ENCODE data around the gene SYTL1. TPM values are rescaled to one million over a fixed set of nuclear protein-coding genes. Genes with fewer than 3 reads are reported as not detected.

Gene SYTL1
- total and polyA plus RNA-seq, 9 of the 15 experiments (the other 6 are each of a cell fraction or from before 2014, with no cell fraction given) = 0.04 to 9.3 (median 1.7) TPM

GRCh38 chr1:27296773-27297291 lies 45.0 kb upstream of the SYTL1 start (continued):
- TF ChIP-seq, protein P1, sequence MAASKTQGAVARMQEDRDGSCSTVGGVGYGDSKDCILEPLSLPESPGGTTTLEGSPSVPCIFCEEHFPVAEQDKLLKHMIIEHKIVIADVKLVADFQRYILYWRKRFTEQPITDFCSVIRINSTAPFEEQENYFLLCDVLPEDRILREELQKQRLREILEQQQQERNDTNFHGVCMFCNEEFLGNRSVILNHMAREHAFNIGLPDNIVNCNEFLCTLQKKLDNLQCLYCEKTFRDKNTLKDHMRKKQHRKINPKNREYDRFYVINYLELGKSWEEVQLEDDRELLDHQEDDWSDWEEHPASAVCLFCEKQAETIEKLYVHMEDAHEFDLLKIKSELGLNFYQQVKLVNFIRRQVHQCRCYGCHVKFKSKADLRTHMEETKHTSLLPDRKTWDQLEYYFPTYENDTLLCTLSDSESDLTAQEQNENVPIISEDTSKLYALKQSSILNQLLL (CRISPR knock-in tag; IDR thresholded peaks at IDR 0.05; ENCODE audit: borderline replicate concordance) = no peak
- TF ChIP-seq ZNF197 (CRISPR knock-in tag; IDR thresholded peaks at IDR 0.05; ENCODE audit: low read depth) (no peak), ZNF133 (CRISPR knock-in tag; IDR thresholded peaks at IDR 0.05) (no peak), NFATC3 (IDR thresholded peaks at IDR 0.05) (no peak), NFE2L1 (tag; IDR thresholded peaks at IDR 0.05; ENCODE audit: borderline replicate concordance, low read depth) (no peak), ZNF778 (CRISPR knock-in tag; IDR thresholded peaks at IDR 0.05) (no peak), HMG20A (CRISPR knock-in tag; conservative IDR thresholded peaks at IDR 0.05) (no peak), MYC (IDR thresholded peaks at IDR 0.05; ENCODE audit: low read depth, low read length) (no peak), MYC (CRISPR knock-in tag; IDR thresholded peaks at IDR 0.05; ENCODE audit: borderline replicate concordance, low read depth) (no peak), CHD4 (IDR thresholded peaks at IDR 0.05; ENCODE audit: insufficient read depth, insufficient replicate concordance, low read depth, low read length, poor library complexity, severe bottlenecking) (no peak), NR2C2 (CRISPR knock-in tag; IDR thresholded peaks at IDR 0.05) (no peak), NR2C2 (tag; IDR thresholded peaks at IDR 0.05) (no peak), ESRRA (IDR thresholded peaks at IDR 0.05; ENCODE audit: borderline replicate concordance, low read depth) (no peak), TBP (optimal IDR thresholded peaks at IDR 0.05; ENCODE audit: low read depth, low read length) (no peak), MAFF (IDR thresholded peaks at IDR 0.05; ENCODE audit: low read length) (no peak), ZC3H11A (IDR thresholded peaks at IDR 0.05; ENCODE audit: low read depth, low read length) (no peak), GABPA (tag; conservative IDR thresholded peaks at IDR 0.05; ENCODE audit: low read depth) (no peak)
- TF ChIP-seq, protein P2, sequence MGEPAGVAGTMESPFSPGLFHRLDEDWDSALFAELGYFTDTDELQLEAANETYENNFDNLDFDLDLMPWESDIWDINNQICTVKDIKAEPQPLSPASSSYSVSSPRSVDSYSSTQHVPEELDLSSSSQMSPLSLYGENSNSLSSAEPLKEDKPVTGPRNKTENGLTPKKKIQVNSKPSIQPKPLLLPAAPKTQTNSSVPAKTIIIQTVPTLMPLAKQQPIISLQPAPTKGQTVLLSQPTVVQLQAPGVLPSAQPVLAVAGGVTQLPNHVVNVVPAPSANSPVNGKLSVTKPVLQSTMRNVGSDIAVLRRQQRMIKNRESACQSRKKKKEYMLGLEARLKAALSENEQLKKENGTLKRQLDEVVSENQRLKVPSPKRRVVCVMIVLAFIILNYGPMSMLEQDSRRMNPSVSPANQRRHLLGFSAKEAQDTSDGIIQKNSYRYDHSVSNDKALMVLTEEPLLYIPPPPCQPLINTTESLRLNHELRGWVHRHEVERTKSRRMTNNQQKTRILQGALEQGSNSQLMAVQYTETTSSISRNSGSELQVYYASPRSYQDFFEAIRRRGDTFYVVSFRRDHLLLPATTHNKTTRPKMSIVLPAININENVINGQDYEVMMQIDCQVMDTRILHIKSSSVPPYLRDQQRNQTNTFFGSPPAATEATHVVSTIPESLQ (CRISPR knock-in tag; IDR thresholded peaks at IDR 0.05) = no peak
- TF ChIP-seq, protein P3, sequence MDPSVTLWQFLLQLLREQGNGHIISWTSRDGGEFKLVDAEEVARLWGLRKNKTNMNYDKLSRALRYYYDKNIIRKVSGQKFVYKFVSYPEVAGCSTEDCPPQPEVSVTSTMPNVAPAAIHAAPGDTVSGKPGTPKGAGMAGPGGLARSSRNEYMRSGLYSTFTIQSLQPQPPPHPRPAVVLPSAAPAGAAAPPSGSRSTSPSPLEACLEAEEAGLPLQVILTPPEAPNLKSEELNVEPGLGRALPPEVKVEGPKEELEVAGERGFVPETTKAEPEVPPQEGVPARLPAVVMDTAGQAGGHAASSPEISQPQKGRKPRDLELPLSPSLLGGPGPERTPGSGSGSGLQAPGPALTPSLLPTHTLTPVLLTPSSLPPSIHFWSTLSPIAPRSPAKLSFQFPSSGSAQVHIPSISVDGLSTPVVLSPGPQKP (CRISPR knock-in tag; IDR thresholded peaks at IDR 0.05) = no peak
- TF ChIP-seq, protein P4, sequence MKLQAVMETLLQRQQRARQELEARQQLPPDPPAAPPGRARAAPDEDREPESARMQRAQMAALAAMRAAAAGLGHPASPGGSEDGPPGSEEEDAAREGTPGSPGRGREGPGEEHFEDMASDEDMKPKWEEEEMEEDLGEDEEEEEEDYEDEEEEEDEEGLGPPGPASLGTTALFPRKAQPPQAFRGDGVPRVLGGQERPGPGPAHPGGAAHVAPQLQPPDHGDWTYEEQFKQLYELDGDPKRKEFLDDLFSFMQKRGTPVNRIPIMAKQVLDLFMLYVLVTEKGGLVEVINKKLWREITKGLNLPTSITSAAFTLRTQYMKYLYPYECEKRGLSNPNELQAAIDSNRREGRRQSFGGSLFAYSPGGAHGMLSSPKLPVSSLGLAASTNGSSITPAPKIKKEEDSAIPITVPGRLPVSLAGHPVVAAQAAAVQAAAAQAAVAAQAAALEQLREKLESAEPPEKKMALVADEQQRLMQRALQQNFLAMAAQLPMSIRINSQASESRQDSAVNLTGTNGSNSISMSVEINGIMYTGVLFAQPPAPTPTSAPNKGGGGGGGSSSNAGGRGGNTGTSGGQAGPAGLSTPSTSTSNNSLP (IDR thresholded peaks at IDR 0.05; ENCODE audit: borderline replicate concordance, low read depth, low read length) = no peak
- TF ChIP-seq, protein P5, sequence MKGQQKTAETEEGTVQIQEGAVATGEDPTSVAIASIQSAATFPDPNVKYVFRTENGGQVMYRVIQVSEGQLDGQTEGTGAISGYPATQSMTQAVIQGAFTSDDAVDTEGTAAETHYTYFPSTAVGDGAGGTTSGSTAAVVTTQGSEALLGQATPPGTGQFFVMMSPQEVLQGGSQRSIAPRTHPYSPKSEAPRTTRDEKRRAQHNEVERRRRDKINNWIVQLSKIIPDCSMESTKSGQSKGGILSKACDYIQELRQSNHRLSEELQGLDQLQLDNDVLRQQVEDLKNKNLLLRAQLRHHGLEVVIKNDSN (CRISPR knock-in tag; IDR thresholded peaks at IDR 0.05) = no peak

Measured in K562 (cell line).